ENCODE data around the gene PFKFB4.

DNA sequence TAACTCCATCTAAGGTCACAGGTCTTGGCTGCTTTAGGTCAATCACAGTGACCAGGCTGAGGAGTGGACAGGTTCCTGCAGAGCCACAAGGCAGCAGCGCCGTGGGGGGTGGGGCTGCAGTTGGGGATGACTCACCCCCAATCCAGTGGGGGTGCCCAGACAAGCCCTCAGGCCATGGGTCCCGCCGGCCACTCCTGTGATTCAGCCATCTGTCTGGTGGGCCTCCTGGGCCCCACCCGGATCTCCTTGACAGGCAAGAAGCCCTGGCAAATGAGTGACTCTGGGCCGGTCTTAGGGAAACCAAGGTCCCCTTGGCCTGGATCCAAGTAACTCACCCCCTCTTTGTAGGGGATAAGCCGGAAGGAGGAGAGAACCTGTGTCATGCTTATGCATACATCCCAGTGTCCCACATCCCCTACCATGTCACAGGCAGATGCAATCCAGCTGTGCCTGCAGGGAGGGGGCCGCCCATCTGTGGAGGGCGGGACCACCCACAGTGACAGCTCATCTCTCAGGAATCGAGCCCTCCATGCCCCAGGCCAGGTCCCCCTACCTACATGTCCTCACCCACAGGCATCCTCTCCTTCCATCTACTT is 39.0 kb upstream of the PFKFB4 start:
- TF ChIP-seq, protein P1, sequence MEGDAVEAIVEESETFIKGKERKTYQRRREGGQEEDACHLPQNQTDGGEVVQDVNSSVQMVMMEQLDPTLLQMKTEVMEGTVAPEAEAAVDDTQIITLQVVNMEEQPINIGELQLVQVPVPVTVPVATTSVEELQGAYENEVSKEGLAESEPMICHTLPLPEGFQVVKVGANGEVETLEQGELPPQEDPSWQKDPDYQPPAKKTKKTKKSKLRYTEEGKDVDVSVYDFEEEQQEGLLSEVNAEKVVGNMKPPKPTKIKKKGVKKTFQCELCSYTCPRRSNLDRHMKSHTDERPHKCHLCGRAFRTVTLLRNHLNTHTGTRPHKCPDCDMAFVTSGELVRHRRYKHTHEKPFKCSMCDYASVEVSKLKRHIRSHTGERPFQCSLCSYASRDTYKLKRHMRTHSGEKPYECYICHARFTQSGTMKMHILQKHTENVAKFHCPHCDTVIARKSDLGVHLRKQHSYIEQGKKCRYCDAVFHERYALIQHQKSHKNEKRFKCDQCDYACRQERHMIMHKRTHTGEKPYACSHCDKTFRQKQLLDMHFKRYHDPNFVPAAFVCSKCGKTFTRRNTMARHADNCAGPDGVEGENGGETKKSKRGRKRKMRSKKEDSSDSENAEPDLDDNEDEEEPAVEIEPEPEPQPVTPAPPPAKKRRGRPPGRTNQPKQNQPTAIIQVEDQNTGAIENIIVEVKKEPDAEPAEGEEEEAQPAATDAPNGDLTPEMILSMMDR (IDR thresholded peaks at IDR 0.05; ENCODE audit: low read depth, low read length), result no peak
- TF ChIP-seq POLR2A (IDR thresholded peaks at IDR 0.05; ENCODE audit: extremely low read depth, insufficient read length), result no peak
